Heart right ventricle (tissue), 16 donors: ENCODE measurements around the gene GAD1. TPM values are rescaled to one million over a fixed set of nuclear protein-coding genes. Genes with fewer than 3 reads are reported as not detected.

Source experiments
- ATAC-seq, 8 donors: fragments of 200-7000 bp; cut with Tn5 transposase; one replicate each; pipeline ENCODE4 v1.9.1; 2020; ENCODE audit warnings: mild to moderate bottlenecking in 8 of 8, moderate library complexity in 8 of 8, moderate number of reproducible peaks in 1 of 8
- DNase-seq, 2 donors: peaks; one replicate each; pipeline ENCODE4 v3.0.0-alpha.2; 2020
- H3K27ac ChIP-seq, 10 donors: fragments of 200-600 bp; sonication (generic) in 2 of 10; one replicate each; pipeline versions ENCODE4 v1.5.0 to v1.8.0; 2020 to 2022; ENCODE audit warnings: mild to moderate bottlenecking in 3 of 10
- H3K27me3 ChIP-seq, 7 donors: fragments of 200-600 bp; one replicate each; pipeline ENCODE4 v1.8.0; 2021 to 2022; ENCODE audit warnings: mild to moderate bottlenecking in 2 of 7
- H3K36me3 ChIP-seq, 9 donors: fragments of 200-600 bp; sonication (generic) in 1 of 9; one replicate each; pipeline versions ENCODE4 v1.5.0 to v1.8.0; 2020 to 2022; ENCODE audit warnings: mild to moderate bottlenecking in 2 of 9
- H3K4me1 ChIP-seq, 9 donors: fragments of 200-600 bp; sonication (generic) in 1 of 9; one replicate each; pipeline versions ENCODE4 v1.5.0 to v1.8.0; 2020 to 2022; ENCODE audit warnings: mild to moderate bottlenecking in 4 of 9
- H3K4me3 ChIP-seq, 10 donors: fragments of 200-600 bp; sonication (generic) in 2 of 10; one replicate each; pipeline versions ENCODE4 v1.5.0 to v1.8.0; 2020 to 2022; ENCODE audit warnings: mild to moderate bottlenecking in 7 of 10, moderate library complexity in 2 of 10
- H3K9me3 ChIP-seq, 11 donors: fragments of 200-600 bp in 10 of 11; sonication (generic) in 2 of 11; one replicate each; pipeline versions ENCODE4 v1.5.0 to v1.8.0; 2013 to 2022; ENCODE audit warnings: mild to moderate bottlenecking in 2 of 11, control low read depth in 1 of 11, moderate library complexity in 1 of 11
- CTCF ChIP-seq, 9 donors: fragments of 200-600 bp; sonication (generic) in 2 of 9; IDR thresholded peaks; one replicate each; pipeline versions ENCODE4 v1.5.0 to v1.8.0; 2021 to 2022; ENCODE audit warnings: antibody characterized with exemption in 9 of 9, mild to moderate bottlenecking in 5 of 9, moderate library complexity in 1 of 9
- WGBS, 2 donors: extraction: QIAGEN DNeasy Blood & Tissue Kit; methylation state at CpG; one replicate each; pipeline ENCODE4 v1.1.7; 2013; ENCODE audit warnings: inconsistent platforms in 1 of 2; 5-methylcytosine and 5-hydroxymethylcytosine counted together
- intact Hi-C, 10 donors: fragments of 100-400 bp; cut with DNase I; formaldehyde crosslinking; loops; one replicate each; pipeline versions ENCODE4 v1.11.1 to v1.14.2; 2022
- polyA plus RNA-seq, 2 donors: library from polyadenylated mRNA; stranded (reverse); fragments of 200-250 nt; gene quantifications; one replicate each; pipeline ENCODE4 v1.2.3, GENCODE V29; 2013
- total RNA-seq, 10 donors: library from RNA; stranded (reverse); fragmentation: NEBNext Ultra II Directional in 3 of 10; extraction: Animal tissue kit (Norgen Biotek cat#: 25700) in 3 of 10; gene quantifications; one replicate each; pipeline versions ENCODE4 v1.2.1 to v1.2.4, GENCODE V29; 2021 to 2023
- donor health status: Arrhythmogenic right ventricular cardiomyopathy.
- donor health status: ischemic (EF 13 %, LVEDD 7.1; RV severe dilation, severe dysfunction).
- donor health status: healthy with polysubstance abuse.
- donor health status: DM: no; HTN: yes; CAD: no.
- donor health status: DM: no; HTN: no; CAD: no.
- donor health status: ischemic (EF 25% LVEDD 6.9; RV normal size, moderate dysfunction).
- donor health status: ischemic (EF 25% LVEDD 5.7; RV mildly dilated, moderate dysfunction).
- donor health status: healthy.
- donor health status: DM: yes; HTN: yes; CAD: no.
- donor health status: Ischemic cardiomyopathy.
- donor health status: ischemic (EF 35%, LVEDD 5.7; RV mildly dilated, moderate dysfunction).
- donor health status: nonischemic (EF 11% LVEDD 7.7; RV severe dilation, severe dysfunction).
- donor health status: DM: yes; HTN: yes; CAD: no.
- donor health status: PGD.
- donor health status: ischemic (EF 29% LVEDD 5.4; RV normal size, mild dysfunction).
- donor health status: nonischemic (EF 23%, LVEDD 6.1; RV moderate dilation, normal function).

Gene GAD1
- total and polyA plus RNA-seq, 12 donors: 0.03 to 0.15 (median 0.13) TPM; not detected in 9

GRCh38 chr2:170806548-170806947 lies 10.1 kb upstream of the GAD1 start:
- Histone ChIP-seq H3K36me3 (no peaks in the 10 kb centered on the region), H3K4me3 (no peak overlapping the region), H3K27ac (no peak overlapping the region), H3K9me3 (no peaks in the 10 kb centered on the region), H3K27me3 (peaks cover 0 to 44% (median 34%) of the 10 kb centered on the region in 7 donors), H3K4me1 (no peaks in the 10 kb centered on the region)
- TF ChIP-seq CTCF (IDR thresholded peaks at IDR 0.05): no peak
- intact Hi-C loops: no loop called here
- ATAC-seq (no peak), DNase-seq (no peak)
- 94% methylated on average over 2 of the region's 2 CpGs for WGBS, 2 donors

- 1 to 2% methylated on average over 14 of the region's 14 CpGs for WGBS, 2 donors
- Histone ChIP-seq H3K36me3 (no peaks in the 10 kb centered on the region), H3K4me3 (no peak overlapping the region), H3K4me1 (peaks cover 15 to 46% (median 35%) of the 10 kb centered on the region in 9 donors), H3K27ac (no peak overlapping the region), H3K9me3 (no peaks in the 10 kb centered on the region), H3K27me3 (peaks cover 31 to 84% (median 72%) of the 10 kb centered on the region in 7 donors)
- peak; percentile 59 to 83 (median 74) for TF ChIP-seq CTCF (IDR thresholded peaks at IDR 0.05)
- DNase-seq (peak in 1 of 2 donors; percentile 82), ATAC-seq (peak in 6 of 8 donors; percentile 39 to 59 (median 54))
- intact Hi-C loops: loop anchor here (1.0 to 10.0 kb wide), 16 partner anchors 98 to 868 kb away; partner anchors contain the start of gene SP5 (in 1 of the 10)
These were observed 3.7 kb upstream of the GAD1 start for GRCh38 chr2:170812710-170813600.

GRCh38 chr2:170813611-170814532 lies 2.8 kb upstream of the GAD1 start:
- Histone ChIP-seq H3K27ac (no peak overlapping the region), H3K36me3 (no peaks in the 10 kb centered on the region), H3K4me1 (peaks cover 18 to 55% (median 42%) of the 10 kb centered on the region in 9 donors), H3K9me3 (no peaks in the 10 kb centered on the region), H3K27me3 (peaks cover 39 to 90% (median 72%) of the 10 kb centered on the region in 7 donors), H3K4me3 (no peak overlapping the region)
- intact Hi-C loops: loop anchor here (2.0 to 10.0 kb wide), 14 partner anchors 99 to 869 kb away; partner anchors contain the start of gene SP5 (in 1 of the 10)
- ATAC-seq (no peak), DNase-seq (peak in 1 of 2 donors; percentile 16)
- WGBS, 2 donors: 2 to 3% methylated on average over 41 of the region's 41 CpGs
- no peak for TF ChIP-seq CTCF (IDR thresholded peaks at IDR 0.05)
